ENCODE measurements around the gene FOXK1. TPM values are rescaled to one million over a fixed set of nuclear protein-coding genes. Genes with fewer than 3 reads are reported as not detected.

The FOXK1 gene
- total and polyA plus RNA-seq, 12 donors = 3.6 to 30.6 (median 24.2) TPM

GRCh38 chr7:4707980-4708411, 25.9 kb downstream of the FOXK1 start:
- no peak for TF ChIP-seq CTCF (IDR thresholded peaks at IDR 0.05)
- H3K36me3 ChIP-seq = peaks cover 0 to 9% (median 0%) of the 10 kb centered on the region in 9 donors
- H3K27me3 ChIP-seq = no peaks in the 10 kb centered on the region
- peak overlapping the region in 7 of 10 donors; percentile 7 to 83 (median 69) for H3K27ac ChIP-seq
- DNase-seq = no peak
- ATAC-seq = no peak
- WGBS, 2 donors = 74 to 79% methylated on average over 12 of the region's 12 CpGs
- intact Hi-C loops (cut with DNase I) = loop anchor here in 2 of 10 donors (5.0 kb wide), 2 partner anchors 34 to 39 kb away; no protein-coding TSS in a partner anchor
- H3K4me3 ChIP-seq = no peak overlapping the region
- peaks cover 21 to 87% (median 53%) of the 10 kb centered on the region in 9 donors for H3K4me1 ChIP-seq
- no peaks in the 10 kb centered on the region for H3K9me3 ChIP-seq

GRCh38 chr7:4709187-4709586, 27.1 kb downstream of the FOXK1 start:
- DNase-seq (no peak), ATAC-seq (no peak)
- TF ChIP-seq CTCF (IDR thresholded peaks at IDR 0.05) = no peak
- Histone ChIP-seq H3K27ac (no peak overlapping the region), H3K4me3 (no peak overlapping the region), H3K27me3 (no peaks in the 10 kb centered on the region), H3K4me1 (peaks cover 15 to 87% (median 48%) of the 10 kb centered on the region in 9 donors), H3K9me3 (no peaks in the 10 kb centered on the region), H3K36me3 (peaks cover 0 to 9% (median 0%) of the 10 kb centered on the region in 9 donors)
- 81 to 85% methylated on average over 22 of the region's 22 CpGs for WGBS, 2 donors
- intact Hi-C loops (cut with DNase I) = loop anchor here in 2 of 10 donors (5.0 kb wide), 2 partner anchors 33 to 38 kb away; no protein-coding TSS in a partner anchor

GRCh38 chr7:4711093-4711492, 29.0 kb downstream of the FOXK1 start:
- peaks cover 22 to 87% (median 60%) of the 10 kb centered on the region in 9 donors for H3K4me1 ChIP-seq
- no peaks in the 10 kb centered on the region for H3K27me3 ChIP-seq

GRCh38 chr7:4711634-4712033, 29.5 kb downstream of the FOXK1 start:
- no peak for DNase-seq
- Histone ChIP-seq H3K36me3 (peaks cover 0 to 9% (median 0%) of the 10 kb centered on the region in 9 donors), H3K4me3 (no peak overlapping the region), H3K4me1 (peaks cover 17 to 87% (median 60%) of the 10 kb centered on the region in 9 donors), H3K27ac (no peak overlapping the region), H3K27me3 (no peaks in the 10 kb centered on the region), H3K9me3 (no peaks in the 10 kb centered on the region)
- 95% methylated on average over 18 of the region's 18 CpGs for WGBS, 2 donors
- no peak for TF ChIP-seq CTCF (IDR thresholded peaks at IDR 0.05)
- ATAC-seq = no peak
- intact Hi-C loops (cut with DNase I) = no loop called here

More at GRCh38 chr7:4711093-4711492, 29.0 kb downstream of the FOXK1 start:
- H3K27ac ChIP-seq = no peak overlapping the region
- DNase-seq (no peak), ATAC-seq (no peak)
- no peak for TF ChIP-seq CTCF (IDR thresholded peaks at IDR 0.05)
- intact Hi-C loops (cut with DNase I) = no loop called here
- H3K36me3 ChIP-seq = peaks cover 0 to 9% (median 0%) of the 10 kb centered on the region in 9 donors
- H3K4me3 ChIP-seq = no peak overlapping the region
- 89 to 91% methylated on average over 10 of the region's 10 CpGs for WGBS, 2 donors
- H3K9me3 ChIP-seq = no peaks in the 10 kb centered on the region

Measured in heart right ventricle (tissue), 16 donors.